GM12874 (cell line): ENCODE data around the gene PLK5.

Experiments
- TF ChIP-seq, protein P1 (sequence below): IDR thresholded peaks from 2 replicates; pipeline ENCODE4 v1.5.1; 2011; ENCODE audit warnings: low read depth, mild to moderate bottlenecking, control low read depth, low read length, moderate library complexity; ENCODE audit not compliant: insufficient read depth

PLK5 gene

GRCh38 chr19:1567116-1567847 is 43.4 kb downstream of the PLK5 start:
- TF ChIP-seq, protein P1, sequence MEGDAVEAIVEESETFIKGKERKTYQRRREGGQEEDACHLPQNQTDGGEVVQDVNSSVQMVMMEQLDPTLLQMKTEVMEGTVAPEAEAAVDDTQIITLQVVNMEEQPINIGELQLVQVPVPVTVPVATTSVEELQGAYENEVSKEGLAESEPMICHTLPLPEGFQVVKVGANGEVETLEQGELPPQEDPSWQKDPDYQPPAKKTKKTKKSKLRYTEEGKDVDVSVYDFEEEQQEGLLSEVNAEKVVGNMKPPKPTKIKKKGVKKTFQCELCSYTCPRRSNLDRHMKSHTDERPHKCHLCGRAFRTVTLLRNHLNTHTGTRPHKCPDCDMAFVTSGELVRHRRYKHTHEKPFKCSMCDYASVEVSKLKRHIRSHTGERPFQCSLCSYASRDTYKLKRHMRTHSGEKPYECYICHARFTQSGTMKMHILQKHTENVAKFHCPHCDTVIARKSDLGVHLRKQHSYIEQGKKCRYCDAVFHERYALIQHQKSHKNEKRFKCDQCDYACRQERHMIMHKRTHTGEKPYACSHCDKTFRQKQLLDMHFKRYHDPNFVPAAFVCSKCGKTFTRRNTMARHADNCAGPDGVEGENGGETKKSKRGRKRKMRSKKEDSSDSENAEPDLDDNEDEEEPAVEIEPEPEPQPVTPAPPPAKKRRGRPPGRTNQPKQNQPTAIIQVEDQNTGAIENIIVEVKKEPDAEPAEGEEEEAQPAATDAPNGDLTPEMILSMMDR: no peak

DNA sequence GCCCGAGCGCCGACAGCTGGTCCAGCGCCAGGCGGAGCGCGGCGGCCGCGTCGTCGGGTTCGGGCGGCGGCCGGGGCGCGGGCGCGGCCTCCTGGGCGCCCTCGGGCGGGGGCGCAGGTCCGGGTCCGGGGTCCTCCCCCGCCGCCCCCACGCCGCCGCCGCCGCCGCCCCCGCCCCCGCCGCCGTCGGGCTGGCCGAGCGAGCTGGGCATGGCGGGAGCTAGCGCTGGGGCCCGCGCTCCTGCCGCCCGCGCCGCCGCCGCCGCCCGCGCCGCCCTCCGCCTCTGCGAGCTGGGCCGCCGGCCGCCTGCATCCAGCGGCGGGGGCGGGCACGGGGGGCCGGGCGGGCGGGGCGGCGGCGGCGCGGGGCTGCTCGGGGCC is 44.0 kb downstream of the PLK5 start:
- TF ChIP-seq, protein P1: no peak

DNA sequence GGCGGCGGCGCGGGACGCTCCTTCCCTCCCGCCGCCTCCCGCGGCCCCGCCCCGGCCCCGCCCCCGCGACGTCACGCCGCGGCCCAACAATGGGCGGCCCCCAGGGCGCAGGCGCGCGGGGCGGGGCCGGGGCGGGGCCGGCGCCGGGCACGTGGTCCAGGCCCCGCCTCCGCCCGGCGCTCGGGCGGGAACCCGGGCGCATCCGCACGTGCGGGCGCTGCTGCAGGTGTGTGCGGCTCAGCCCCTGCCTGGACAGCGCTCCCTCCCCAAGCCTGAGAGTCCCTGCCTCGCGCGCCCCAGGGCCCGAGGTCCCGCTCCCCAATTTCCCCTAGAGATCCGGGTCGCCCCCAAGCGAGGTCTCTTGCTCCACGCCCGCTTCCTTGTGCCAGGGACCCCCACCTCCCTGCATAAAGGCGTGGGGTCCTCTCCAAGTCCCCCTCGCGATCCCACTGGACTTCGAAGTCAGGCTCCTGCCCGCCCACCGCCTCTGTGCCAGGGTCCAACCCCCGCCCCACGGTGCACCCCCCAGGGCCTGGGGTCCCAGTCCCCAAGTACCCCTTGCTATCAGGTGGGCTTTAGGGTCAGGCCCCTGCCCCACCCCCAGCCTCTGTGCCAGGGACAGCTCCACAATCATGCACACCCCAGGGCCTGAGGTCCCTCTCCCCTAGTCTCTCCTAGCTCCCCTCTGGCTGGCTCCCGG is 44.6 kb downstream of the PLK5 start, which contains the start of gene MEX3D:
Gene MEX3D, minus strand, starts transcription at position 6 of the 700 bp plus-strand sequence. CDS start 267 bp downstream, outside the sequence.
- TF ChIP-seq, protein P1: no peak

- TF ChIP-seq, protein P1: no peak
These were observed 46.1 kb downstream of the PLK5 start for GRCh38 chr19:1569997-1570396.

DNA sequence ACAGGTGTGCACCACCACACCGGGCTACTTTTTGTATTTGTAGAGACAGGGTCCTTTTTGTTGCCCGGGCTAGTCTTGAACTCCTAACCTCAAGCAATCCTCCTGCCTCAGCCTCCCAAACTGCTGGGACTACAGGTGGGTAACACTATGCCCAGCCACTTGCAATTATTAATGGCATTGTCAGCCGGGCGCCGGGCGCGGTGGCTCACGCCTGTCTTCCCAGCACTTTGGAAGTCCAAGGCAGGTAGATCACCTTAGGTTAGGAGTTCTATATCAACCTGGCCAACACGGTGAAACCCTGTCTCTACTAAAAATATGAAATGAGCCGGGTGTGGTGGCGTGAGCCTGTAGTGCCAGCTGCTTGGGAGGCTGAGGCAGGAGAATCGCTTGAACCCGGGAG is 47.0 kb downstream of the PLK5 start:
- TF ChIP-seq, protein P1: no peak

DNA sequence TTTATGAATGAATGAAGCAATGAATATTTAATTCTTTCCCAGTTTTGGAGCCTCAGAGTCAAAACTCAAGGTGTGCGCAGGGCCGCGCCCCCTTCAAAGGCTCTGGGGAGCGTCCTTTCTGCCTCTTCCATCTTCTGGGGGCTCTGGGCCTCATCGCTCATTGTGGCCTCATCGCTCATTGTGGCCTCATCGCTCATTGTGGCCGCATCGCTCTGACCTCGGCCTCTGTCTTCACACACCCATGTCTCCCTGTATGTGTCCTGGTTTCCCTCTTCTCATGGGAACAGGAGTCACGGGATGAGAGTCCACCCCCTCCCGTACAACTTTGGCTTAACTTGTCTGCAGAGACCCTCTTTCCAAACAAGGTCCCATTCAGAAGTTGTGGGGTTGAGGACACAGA is 47.5 kb downstream of the PLK5 start:
- TF ChIP-seq, protein P1: no peak

DNA sequence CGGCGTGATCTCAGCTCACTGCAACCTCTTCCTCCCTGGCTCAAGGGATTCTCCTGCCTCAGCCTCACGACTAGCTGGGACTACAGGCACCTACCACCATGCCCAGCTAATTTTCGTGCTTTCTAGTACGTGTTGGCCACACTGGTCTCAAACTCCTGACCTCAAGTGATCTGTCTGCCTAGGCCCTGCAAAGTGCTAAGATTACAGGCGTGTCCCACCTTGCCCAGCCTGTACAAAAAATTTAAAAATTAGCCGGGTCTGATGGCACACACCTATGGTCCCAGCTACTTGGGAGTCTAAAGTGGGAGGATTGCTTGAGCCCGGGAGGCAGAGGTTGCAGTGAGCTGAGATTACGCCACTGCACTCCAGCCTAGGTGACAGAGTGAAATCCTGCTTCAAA is 48.9 kb downstream of the PLK5 start:
- TF ChIP-seq, protein P1: no peak
